ENCODE measurements around the gene PPP1R16B.

The PPP1R16B gene

DNA sequence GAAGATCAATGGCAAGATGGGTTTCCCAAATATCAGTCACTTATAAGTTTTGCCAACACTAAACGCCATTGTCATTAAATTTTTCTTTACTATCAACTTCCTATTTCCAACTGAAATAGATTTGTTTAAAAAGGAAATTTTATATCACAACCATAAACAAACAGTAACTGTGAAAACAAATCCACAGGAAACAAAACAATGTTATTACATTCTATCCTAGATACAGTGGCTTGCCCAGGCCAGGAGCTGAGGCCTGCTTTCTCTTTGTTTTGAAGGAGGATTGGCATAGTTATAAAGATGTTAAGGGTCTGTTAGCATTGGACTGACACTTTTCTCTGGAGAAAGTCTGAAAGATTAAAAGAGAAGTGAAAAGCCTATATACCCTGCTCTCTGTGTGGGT is 24.9 kb downstream of the PPP1R16B start:
- H3K4me1 ChIP-seq (ENCODE audit: control insufficient read depth in 1 of 2, insufficient read depth in 2 of 2, low read length in 2 of 2), result peaks cover 0 to 3% of the 10 kb centered on the region in 2 donors
- no peaks in the 10 kb centered on the region for H3K9me3 ChIP-seq (ENCODE audit: control insufficient read depth in 1 of 2, low read length in 2 of 2)
- no peaks in the 10 kb centered on the region for H3K27me3 ChIP-seq (ENCODE audit: low read depth, low read length)
- H3K36me3 ChIP-seq (ENCODE audit: control insufficient read depth in 1 of 2, insufficient read depth in 2 of 2, low read length in 2 of 2), result no peaks in the 10 kb centered on the region
- H3K27ac ChIP-seq (ENCODE audit: low read length), result no peak overlapping the region
- H3K4me3 ChIP-seq (ENCODE audit: low read depth in 1 of 2, low read length in 2 of 2), result no peak overlapping the region

DNA sequence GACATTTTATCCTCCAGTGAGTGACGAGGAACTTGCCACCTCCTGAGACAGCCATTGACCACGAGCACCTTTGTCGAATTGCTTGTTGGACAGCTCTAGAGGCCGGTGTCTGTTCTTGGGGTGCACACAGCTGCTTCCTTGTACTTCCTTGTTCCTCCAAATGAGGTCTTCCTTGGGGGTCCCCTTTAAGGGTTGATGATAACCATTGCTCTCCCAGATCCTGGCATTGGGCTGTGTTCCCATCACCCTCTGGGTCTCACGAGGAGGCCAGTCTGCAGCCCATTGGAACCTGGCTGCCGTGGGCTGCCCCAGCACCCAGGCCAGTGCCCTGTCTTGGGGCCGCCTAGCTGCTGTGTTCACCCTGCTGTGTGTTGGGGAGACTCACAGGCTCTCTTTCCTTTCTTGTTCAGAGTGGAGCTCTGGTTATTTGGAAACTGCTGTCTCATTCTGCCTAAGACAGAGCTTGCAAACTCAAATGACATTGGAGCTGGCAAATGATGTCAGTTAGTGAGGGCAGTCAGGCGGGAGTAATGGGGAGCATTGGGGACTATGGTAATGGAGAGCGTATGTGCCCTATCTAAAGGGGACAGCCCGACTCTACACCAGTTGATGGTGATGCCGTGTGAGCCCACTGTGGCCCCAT is 25.7 kb downstream of the PPP1R16B start:
- Histone ChIP-seq H3K4me3 (ENCODE audit: low read depth in 1 of 2, low read length in 2 of 2) (no peak overlapping the region), H3K9me3 (ENCODE audit: control insufficient read depth in 1 of 2, low read length in 2 of 2) (no peaks in the 10 kb centered on the region), H3K4me1 (ENCODE audit: control insufficient read depth in 1 of 2, insufficient read depth in 2 of 2, low read length in 2 of 2) (peaks cover 0 to 2% of the 10 kb centered on the region in 2 donors), H3K36me3 (ENCODE audit: control insufficient read depth in 1 of 2, insufficient read depth in 2 of 2, low read length in 2 of 2) (no peaks in the 10 kb centered on the region), H3K27me3 (ENCODE audit: low read depth, low read length) (no peaks in the 10 kb centered on the region), H3K27ac (ENCODE audit: low read length) (no peak overlapping the region)

DNA sequence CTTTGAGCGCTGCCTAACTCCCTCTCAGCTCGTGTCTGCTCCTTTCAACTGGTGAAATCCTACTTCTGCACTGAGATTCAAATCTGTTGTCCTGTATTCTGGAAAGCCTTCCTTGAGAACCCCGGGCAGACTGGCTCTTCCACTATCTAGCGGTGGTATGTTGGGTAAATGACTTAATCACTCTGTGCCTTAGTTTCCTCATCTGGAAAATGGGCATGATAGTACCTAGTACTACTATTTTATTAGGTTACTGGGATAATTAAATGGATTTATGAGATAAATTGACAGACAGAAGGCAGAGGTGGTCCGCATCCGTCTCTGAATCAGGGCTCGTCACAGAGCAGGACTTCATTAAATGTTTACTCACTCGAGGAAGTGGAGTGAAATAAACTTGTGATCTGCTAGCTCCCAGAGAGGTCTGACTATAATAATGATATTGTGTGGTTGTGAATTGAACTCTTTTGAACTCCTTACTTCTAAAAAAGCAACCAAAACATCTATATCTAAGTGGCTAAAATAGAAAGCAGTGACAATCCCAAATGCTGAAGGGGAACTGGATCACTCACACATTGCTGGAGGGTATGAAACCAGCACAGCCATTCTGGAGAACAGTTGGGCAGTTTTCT is 26.6 kb downstream of the PPP1R16B start:
- H3K9me3 ChIP-seq (ENCODE audit: control insufficient read depth in 1 of 2, low read length in 2 of 2), result no peaks in the 10 kb centered on the region
- no peaks in the 10 kb centered on the region for H3K36me3 ChIP-seq (ENCODE audit: control insufficient read depth in 1 of 2, insufficient read depth in 2 of 2, low read length in 2 of 2)
- no peak overlapping the region for H3K4me3 ChIP-seq (ENCODE audit: low read depth in 1 of 2, low read length in 2 of 2)
- no peaks in the 10 kb centered on the region for H3K27me3 ChIP-seq (ENCODE audit: low read depth, low read length)
- no peak overlapping the region for H3K27ac ChIP-seq (ENCODE audit: low read length)
- H3K4me1 ChIP-seq (ENCODE audit: control insufficient read depth in 1 of 2, insufficient read depth in 2 of 2, low read length in 2 of 2), result no peaks in the 10 kb centered on the region

DNA sequence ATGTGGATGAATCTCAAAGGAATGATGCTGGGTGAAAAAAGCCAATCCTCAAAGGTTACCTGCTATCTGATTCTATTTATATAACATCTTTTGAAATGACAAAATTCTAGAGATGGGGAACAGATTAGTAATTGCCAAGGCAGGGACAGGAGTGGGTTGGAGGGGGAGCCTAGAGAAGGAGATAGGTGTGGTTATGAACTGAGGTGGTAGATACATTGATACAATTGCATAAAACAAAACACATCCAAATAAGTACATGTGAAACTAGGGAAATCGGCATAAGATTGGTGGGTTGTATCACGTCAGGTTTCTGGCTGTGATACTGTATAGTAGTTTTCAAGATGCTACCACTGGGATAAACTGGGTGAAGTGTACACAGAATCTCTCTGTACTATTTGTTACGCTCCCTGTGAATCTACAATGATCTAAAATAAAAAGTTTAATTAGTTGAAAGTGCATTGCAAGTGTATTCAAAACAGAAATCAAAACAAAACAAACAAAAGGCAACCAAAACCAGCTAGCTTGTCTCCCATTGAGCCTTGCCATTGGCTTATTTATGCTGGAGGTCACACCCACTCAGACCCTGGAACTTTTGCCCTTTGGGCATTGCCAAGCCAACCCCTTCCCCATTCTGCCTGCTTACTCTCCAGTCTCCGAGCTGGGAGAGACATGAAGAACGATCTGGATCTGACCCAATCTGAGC is 27.8 kb downstream of the PPP1R16B start:
- H3K36me3 ChIP-seq (ENCODE audit: control insufficient read depth in 1 of 2, insufficient read depth in 2 of 2, low read length in 2 of 2), result no peaks in the 10 kb centered on the region

DNA sequence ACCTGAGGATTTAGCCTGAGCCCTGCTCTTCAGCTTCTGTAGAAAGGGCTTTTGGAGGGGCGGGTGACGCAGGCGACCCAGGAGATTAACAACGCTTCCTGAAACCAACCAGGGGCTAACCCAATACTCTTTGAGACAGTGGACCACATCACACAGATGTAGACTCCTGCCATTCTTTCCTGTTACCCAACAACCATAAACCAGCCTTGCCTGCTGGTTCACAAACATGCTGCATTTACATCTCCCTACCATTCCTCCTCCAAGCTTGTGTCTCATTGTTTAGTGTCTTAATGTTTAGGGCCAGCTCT is 28.3 kb downstream of the PPP1R16B start:
- no peak overlapping the region for H3K27ac ChIP-seq (ENCODE audit: low read length)
- no peaks in the 10 kb centered on the region for H3K9me3 ChIP-seq (ENCODE audit: control insufficient read depth in 1 of 2, low read length in 2 of 2)

More for the DNA sequence above, 27.8 kb downstream of the PPP1R16B start:
- no peaks in the 10 kb centered on the region for H3K27me3 ChIP-seq (ENCODE audit: low read depth, low read length)
- no peak overlapping the region for H3K27ac ChIP-seq (ENCODE audit: low read length)
- H3K4me1 ChIP-seq (ENCODE audit: control insufficient read depth in 1 of 2, insufficient read depth in 2 of 2, low read length in 2 of 2), result no peaks in the 10 kb centered on the region
- no peak overlapping the region for H3K4me3 ChIP-seq (ENCODE audit: low read depth in 1 of 2, low read length in 2 of 2)
- no peaks in the 10 kb centered on the region for H3K9me3 ChIP-seq (ENCODE audit: control insufficient read depth in 1 of 2, low read length in 2 of 2)

DNA sequence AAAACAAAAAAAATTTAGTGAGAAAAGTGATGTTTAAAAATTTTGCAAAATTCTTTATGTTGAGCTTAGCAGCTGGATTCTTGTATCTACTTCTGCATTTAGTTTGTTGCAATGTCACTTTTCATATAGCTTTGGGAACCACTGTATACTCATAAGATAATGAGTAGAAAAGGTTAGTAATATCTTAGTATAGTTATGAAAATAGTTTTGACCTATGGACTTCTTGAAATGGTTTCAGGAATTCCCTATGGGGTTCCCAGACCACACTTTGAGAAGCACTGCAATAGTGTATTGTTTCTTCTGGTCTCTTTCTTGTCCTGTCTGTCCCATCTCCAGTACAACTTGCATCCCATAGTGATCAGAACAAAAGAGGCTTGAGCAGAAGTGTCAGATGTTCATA is 29.4 kb downstream of the PPP1R16B start:
- H3K4me1 ChIP-seq (ENCODE audit: control insufficient read depth in 1 of 2, insufficient read depth in 2 of 2, low read length in 2 of 2), result no peaks in the 10 kb centered on the region
- no peak overlapping the region for H3K4me3 ChIP-seq (ENCODE audit: low read depth in 1 of 2, low read length in 2 of 2)
- no peaks in the 10 kb centered on the region for H3K9me3 ChIP-seq (ENCODE audit: control insufficient read depth in 1 of 2, low read length in 2 of 2)
- no peaks in the 10 kb centered on the region for H3K27me3 ChIP-seq (ENCODE audit: low read depth, low read length)
- H3K36me3 ChIP-seq (ENCODE audit: control insufficient read depth in 1 of 2, insufficient read depth in 2 of 2, low read length in 2 of 2), result no peaks in the 10 kb centered on the region
- H3K27ac ChIP-seq (ENCODE audit: low read length), result no peak overlapping the region

More for the DNA sequence above, 28.3 kb downstream of the PPP1R16B start:
- Histone ChIP-seq H3K27me3 (ENCODE audit: low read depth, low read length) (no peaks in the 10 kb centered on the region), H3K4me3 (ENCODE audit: low read depth in 1 of 2, low read length in 2 of 2) (no peak overlapping the region), H3K36me3 (ENCODE audit: control insufficient read depth in 1 of 2, insufficient read depth in 2 of 2, low read length in 2 of 2) (no peaks in the 10 kb centered on the region), H3K4me1 (ENCODE audit: control insufficient read depth in 1 of 2, insufficient read depth in 2 of 2, low read length in 2 of 2) (no peaks in the 10 kb centered on the region)

DNA sequence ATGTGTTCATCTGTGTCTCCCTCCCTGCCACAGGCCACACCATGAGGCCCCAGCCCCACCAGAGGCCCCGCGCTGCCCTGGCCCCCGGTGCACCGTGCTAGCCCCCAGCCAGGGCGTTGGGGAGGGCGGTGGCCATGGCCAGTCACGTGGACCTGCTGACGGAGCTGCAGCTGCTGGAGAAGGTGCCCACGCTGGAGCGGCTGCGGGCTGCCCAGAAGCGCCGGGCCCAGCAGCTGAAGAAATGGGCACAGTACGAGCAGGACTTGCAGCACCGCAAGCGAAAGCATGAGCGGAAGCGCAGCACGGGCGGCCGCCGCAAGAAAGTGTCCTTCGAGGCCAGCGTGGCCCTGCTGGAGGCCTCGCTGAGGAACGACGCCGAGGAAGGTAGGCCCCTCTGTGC is 30.3 kb downstream of the PPP1R16B start:
- Histone ChIP-seq H3K4me1 (ENCODE audit: control insufficient read depth in 1 of 2, insufficient read depth in 2 of 2, low read length in 2 of 2) (no peaks in the 10 kb centered on the region), H3K4me3 (ENCODE audit: low read depth in 1 of 2, low read length in 2 of 2) (no peak overlapping the region), H3K27ac (ENCODE audit: low read length) (no peak overlapping the region), H3K36me3 (ENCODE audit: control insufficient read depth in 1 of 2, insufficient read depth in 2 of 2, low read length in 2 of 2) (no peaks in the 10 kb centered on the region), H3K9me3 (ENCODE audit: control insufficient read depth in 1 of 2, low read length in 2 of 2) (no peaks in the 10 kb centered on the region), H3K27me3 (ENCODE audit: low read depth, low read length) (no peaks in the 10 kb centered on the region)

DNA sequence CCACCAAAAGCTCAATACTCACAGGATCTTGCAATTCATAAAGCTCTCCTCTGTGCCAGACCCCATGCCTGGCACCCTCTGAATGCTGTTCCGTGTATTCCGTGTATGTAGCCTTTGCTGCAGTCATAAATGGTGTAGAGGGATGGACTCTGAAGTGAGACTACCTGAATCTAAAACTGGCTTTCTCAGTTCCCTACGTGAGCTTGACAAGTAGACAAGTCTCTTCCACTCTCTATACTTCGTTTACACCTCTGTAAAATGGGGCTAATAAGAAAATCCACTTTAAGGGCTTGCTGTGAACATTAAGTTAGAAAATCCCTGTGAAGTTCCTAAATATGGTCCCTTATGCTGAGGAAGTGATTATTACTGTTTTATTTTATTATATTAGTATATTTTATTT is 31.5 kb downstream of the PPP1R16B start:
- no peaks in the 10 kb centered on the region for H3K36me3 ChIP-seq (ENCODE audit: control insufficient read depth in 1 of 2, insufficient read depth in 2 of 2, low read length in 2 of 2)
- no peaks in the 10 kb centered on the region for H3K9me3 ChIP-seq (ENCODE audit: control insufficient read depth in 1 of 2, low read length in 2 of 2)
- no peaks in the 10 kb centered on the region for H3K4me1 ChIP-seq (ENCODE audit: control insufficient read depth in 1 of 2, insufficient read depth in 2 of 2, low read length in 2 of 2)
- H3K27ac ChIP-seq (ENCODE audit: low read length), result no peak overlapping the region
- no peak overlapping the region for H3K4me3 ChIP-seq (ENCODE audit: low read depth in 1 of 2, low read length in 2 of 2)
- H3K27me3 ChIP-seq (ENCODE audit: low read depth, low read length), result no peaks in the 10 kb centered on the region

DNA sequence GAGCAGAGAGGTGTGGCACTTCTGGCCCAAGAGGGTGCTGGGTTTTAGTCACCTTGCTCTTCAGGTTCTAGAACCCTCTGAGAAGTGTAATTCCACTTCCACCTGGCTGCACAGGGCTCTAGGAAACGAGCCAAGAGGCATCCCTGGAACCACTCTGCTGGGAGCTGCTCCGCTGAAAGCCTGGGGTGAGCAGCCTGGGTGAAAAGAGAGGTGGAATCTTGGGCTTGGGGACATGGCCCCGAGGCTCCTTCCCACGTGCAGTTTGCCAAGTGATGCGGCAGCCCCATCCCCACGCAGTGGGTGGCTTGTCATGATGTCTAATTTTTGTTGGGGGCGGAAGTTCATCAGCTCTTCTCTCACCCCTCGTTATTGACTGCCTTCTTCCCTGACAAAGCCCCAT is 32.8 kb downstream of the PPP1R16B start:
- no peaks in the 10 kb centered on the region for H3K36me3 ChIP-seq (ENCODE audit: control insufficient read depth in 1 of 2, insufficient read depth in 2 of 2, low read length in 2 of 2)
- no peaks in the 10 kb centered on the region for H3K9me3 ChIP-seq (ENCODE audit: control insufficient read depth in 1 of 2, low read length in 2 of 2)
- no peak overlapping the region for H3K4me3 ChIP-seq (ENCODE audit: low read depth in 1 of 2, low read length in 2 of 2)
- no peaks in the 10 kb centered on the region for H3K4me1 ChIP-seq (ENCODE audit: control insufficient read depth in 1 of 2, insufficient read depth in 2 of 2, low read length in 2 of 2)
- no peak overlapping the region for H3K27ac ChIP-seq (ENCODE audit: low read length)
- H3K27me3 ChIP-seq (ENCODE audit: low read depth, low read length), result no peaks in the 10 kb centered on the region

DNA sequence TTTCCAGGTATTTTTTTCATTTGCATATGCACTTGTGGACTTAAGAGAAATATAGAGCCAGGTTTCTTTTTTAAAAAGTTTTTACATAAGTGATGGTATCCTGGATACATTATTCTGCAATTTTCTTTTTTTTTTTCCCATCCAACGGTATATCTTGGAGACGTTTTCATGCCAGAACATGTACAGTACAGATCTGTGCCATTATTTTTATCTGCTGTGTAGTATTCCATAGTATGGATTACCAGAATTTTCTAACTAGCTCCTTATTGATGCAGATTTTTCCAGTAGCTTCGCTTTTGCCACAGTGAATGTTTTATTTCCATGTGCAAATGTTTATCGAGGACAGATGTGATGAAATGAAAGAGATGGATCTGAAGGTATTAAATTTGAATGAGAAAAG is 34.1 kb downstream of the PPP1R16B start:
- Histone ChIP-seq H3K27me3 (ENCODE audit: low read depth, low read length) (no peaks in the 10 kb centered on the region), H3K4me1 (ENCODE audit: control insufficient read depth in 1 of 2, insufficient read depth in 2 of 2, low read length in 2 of 2) (no peaks in the 10 kb centered on the region), H3K36me3 (ENCODE audit: control insufficient read depth in 1 of 2, insufficient read depth in 2 of 2, low read length in 2 of 2) (no peaks in the 10 kb centered on the region), H3K27ac (ENCODE audit: low read length) (no peak overlapping the region), H3K9me3 (ENCODE audit: control insufficient read depth in 1 of 2, low read length in 2 of 2) (no peaks in the 10 kb centered on the region), H3K4me3 (ENCODE audit: low read depth in 1 of 2, low read length in 2 of 2) (no peak overlapping the region)

DNA sequence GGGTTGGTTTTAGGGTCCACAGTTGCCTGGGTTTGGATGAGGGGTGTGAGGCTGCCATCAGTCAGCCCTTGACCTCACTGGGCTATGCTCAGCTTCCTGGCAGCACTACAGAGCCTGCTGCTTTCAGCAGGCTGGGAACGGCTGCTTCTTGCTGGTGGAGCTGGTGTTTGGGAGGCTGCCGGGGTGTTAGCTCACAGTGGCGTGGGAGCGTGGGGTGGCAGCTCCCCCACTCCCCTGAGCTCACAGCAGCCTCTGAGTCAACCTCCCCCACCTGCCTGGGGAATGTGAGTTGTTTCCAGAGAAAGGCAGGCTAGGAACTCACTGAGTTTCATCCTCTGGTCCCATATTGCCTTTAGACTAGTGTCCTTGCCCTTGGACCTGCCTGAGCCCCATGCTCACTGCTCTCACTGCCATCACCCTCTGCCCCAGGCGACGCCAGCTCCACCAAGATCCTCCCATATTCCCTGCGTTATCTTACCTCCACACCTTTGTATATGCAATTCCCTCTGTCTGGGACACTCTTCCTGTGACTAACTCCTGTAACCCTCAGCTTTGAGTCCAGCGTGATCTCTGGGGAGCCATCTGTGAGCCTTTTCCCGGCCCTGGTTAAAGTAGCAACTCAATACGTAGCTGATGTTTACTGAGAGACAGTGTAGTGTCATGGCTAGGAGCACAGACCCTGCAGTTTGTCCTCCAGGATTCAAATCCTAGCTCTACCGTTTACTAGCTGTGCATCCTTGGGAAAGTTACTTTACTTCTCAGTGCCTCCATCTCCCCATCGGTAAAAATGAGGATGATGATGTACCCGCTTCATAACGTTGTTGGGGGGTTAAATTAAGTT is 34.8 kb downstream of the PPP1R16B start:
- no peaks in the 10 kb centered on the region for H3K36me3 ChIP-seq (ENCODE audit: control insufficient read depth in 1 of 2, insufficient read depth in 2 of 2, low read length in 2 of 2)
- no peaks in the 10 kb centered on the region for H3K9me3 ChIP-seq (ENCODE audit: control insufficient read depth in 1 of 2, low read length in 2 of 2)
- no peaks in the 10 kb centered on the region for H3K4me1 ChIP-seq (ENCODE audit: control insufficient read depth in 1 of 2, insufficient read depth in 2 of 2, low read length in 2 of 2)
- H3K27ac ChIP-seq (ENCODE audit: low read length), result peak overlapping the region; percentile 14
- no peak overlapping the region for H3K4me3 ChIP-seq (ENCODE audit: low read depth in 1 of 2, low read length in 2 of 2)
- H3K27me3 ChIP-seq (ENCODE audit: low read depth, low read length), result no peaks in the 10 kb centered on the region
